GM23248 (cell line): ENCODE measurements around the gene SNTB2.

Source experiments
- EZH2 ChIP-seq: fragments of 200-600 bp; sonication (generic); IDR thresholded peaks from 2 replicates; pipeline ENCODE4 v1.6.1; 2018; ENCODE audit warnings: antibody characterized with exemption, mild to moderate bottlenecking; ENCODE audit not compliant: insufficient read depth, poor library complexity, severe bottlenecking
- EZH2phosphoT487 ChIP-seq: fragments of 200-600 bp; sonication (generic); IDR thresholded peaks from 2 replicates; pipeline ENCODE4 v1.6.1; 2018; ENCODE audit warnings: antibody characterized with exemption, moderate library complexity, mild to moderate bottlenecking, low read depth; ENCODE audit not compliant: insufficient read depth

- no peak for TF ChIP-seq EZH2
- TF ChIP-seq EZH2phosphoT487, result no peak
Measured at GRCh38 chr16:69169607-69170352, 17.2 kb upstream of the SNTB2 start.
